Tongue (tissue), 2 donors: Measurements from ENCODE around the gene CFAP161. TPM values are rescaled to one million over a fixed set of nuclear protein-coding genes. Genes with fewer than 3 reads are reported as not detected.
"Not testable (repeated sequence)": the region's sequence is repeated elsewhere in the genome, so short reads cannot be mapped to it uniquely, and the experiment has no call there.

Experiments
- DNase-seq: peaks from one replicate; pipeline ENCODE4 v3.0.0-alpha.2; 2015
- total RNA-seq: library from RNA; depleted of rRNA; stranded (reverse); fragments of >200 nt; gene quantifications from one replicate; pipeline ENCODE4 v1.2.3, GENCODE V29; 2014

Gene CFAP161
- total RNA-seq, 1 donor from 2014 or later: 0.21 TPM

DNA sequence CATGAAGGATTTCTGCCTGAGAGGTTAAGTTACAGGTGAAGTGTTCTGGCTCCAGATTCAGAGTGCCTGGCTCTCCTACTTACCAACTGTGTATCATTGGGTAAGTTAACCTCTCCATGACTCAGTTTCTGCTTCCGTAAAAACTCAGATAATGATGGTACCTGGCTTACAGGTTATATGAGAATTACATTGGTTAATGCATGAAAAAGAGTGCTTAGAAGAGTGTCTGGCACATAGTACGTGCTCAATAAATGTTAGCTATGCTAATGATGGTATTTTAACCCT lies 23.8 kb downstream of the CFAP161 start:
- no peak for DNase-seq

DNA sequence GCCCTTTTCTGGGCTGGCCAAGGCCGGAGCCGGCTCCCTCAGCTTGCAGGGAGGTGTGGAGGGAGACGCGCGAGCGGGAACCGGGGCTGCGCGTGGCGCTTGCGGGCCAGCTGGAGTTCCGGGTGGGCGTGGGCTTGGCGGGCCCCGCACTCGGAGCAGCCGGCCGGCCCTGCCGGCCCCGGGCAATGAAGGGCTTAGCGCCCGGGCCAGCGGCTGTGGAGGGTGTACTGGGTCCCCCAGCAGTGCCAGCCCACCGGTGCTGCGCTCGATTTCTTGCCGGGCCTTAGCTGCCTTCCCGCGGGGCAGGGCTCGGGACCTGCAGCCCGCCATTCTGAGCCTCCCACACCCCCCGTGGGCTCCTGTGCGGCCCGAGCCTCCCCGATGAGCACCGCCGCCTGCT lies 24.5 kb downstream of the CFAP161 start:
- not testable (repeated sequence) for DNase-seq

DNA sequence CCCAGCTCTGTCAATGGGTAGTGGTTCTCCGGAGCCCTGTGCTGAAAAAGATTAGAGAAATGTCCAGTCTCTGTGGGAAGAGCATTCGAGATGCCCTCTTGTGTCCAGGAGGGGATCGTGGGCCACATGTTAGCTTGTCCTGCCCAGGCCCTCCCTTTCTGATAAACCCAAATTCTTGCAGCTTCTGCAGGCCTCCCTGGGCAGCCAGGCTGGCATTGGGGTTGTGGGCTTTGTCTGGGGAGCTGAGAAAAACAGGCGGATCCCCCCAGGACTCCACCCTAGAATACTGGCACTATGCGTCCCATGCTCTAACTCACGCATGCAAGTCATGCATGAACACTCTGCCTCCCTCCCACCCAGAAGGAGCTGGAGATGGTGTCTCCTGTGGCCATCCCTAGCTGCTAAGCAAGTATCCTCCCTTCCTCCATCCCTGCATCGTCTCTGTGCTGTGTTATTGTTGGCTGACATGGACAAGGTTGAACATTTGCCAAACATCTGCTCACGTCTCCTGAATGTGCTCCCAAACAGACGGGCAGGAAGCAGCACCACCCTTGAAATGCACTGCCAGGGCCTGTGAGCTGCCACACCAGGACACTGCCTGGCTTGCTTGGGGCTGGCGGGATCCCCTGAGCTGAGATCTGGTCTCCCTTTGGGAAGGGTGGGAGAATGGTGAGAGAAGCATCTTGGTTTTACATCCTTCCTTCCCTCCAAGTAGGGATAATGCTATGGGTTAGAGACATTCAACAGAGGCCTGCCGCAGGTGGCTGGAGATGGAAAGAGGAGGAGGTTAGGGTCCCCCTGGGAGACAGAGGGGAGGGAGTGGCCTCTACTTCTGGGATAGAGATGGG lies 26.5 kb downstream of the CFAP161 start:
- peak; percentile 95 for DNase-seq

DNA sequence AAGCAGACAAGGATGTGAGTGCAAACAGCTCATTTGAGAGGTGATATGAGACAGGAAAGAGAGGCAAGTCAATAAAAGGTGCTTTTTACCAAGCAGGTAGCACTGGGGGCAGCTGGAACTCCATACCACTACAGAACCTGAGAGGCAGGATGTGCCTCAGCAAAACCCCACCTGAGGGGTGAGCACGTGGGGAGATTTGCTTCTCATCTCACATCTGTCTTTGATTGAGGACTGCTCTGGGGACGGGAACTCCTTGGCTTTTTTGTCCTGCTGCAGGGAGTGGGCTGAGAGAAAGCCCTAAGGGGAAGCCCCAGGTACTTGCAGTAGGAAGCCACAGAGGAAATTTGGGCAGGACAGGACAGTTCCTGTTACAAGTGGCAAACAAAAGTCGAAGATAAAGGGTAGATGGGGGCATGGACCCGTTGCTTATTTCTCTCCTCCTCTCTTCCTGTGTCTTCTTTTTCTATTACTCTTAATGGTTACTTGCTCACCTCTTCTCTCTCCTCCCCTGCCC lies 27.1 kb downstream of the CFAP161 start:
- DNase-seq: no peak

DNA sequence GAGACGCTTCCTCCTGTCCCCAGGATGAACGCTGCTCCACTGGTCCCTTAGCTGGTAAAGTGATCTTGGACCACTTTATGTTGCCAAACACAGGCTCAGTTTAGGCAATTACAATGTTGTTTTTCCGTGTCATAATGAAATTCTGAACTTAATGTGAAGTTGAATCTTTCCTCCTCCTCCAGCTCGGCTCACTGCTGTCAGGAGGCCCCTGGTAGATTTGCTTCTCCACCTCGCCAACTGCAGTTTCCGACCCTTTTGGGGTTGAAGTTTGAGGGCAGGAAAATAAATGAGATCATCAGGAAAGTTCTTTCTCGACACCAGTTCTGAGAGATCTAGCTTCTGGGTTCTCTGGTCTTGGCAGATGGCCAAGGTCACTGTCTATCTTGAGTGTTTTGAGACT lies 27.8 kb downstream of the CFAP161 start:
- no peak for DNase-seq

DNA sequence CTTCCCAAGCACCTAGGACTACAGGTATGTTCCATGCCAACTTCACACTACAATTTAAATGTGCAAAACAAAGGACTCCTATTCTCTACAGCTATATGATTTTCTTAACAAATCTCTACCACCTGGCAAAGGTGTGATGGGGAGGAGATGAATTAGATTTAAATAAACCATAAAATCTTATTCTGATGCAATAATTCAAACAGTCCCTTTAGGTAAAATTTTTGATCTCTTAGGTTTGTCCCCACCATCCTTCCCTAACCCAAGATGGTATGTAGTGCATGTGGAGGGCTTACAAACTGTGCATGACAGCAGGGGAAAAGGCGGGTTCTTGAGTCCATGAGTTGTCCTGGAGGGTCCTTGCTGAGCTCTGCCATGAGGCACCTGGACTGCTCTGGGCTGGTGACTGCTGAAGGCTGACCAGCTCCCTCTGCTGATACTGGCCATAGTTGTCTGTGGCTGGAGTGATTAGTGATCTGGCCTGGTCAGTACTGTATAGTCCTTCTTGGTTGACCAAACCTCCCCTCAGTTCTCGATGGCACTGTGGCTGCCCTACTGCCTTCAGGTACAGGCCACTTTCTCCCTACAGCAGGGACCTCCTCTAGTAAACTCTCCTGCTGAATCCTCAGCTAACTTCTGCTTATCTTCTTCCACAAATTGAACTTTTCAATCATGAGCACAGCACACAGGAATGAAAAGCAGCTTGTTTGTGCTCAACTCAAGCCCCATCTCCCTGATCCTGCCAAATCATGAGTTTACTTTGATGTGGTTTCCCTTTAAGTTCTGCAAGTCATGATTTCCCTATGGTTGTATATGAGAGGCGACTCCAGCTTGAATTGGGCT lies 30.1 kb downstream of the CFAP161 start:
- no peak for DNase-seq

DNA sequence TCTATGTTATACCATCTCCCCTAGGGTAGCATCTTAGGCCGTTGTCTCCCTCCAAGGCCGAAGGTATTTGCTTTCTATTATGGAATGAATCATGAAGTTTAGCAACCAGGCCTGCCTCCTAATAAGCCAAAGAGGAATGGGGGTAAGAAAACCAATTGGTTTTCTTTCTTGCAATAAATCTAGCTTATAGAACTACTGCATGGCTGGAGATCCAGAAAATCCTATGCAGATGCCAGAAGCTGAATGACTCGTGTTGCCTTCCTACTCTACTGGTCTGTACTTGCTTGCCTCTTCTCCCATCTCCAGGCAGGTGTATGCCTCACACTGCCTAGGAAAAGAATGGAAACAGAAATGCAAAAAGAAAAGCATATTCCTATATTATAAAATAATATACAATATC lies 31.5 kb downstream of the CFAP161 start:
- DNase-seq: no peak

DNA sequence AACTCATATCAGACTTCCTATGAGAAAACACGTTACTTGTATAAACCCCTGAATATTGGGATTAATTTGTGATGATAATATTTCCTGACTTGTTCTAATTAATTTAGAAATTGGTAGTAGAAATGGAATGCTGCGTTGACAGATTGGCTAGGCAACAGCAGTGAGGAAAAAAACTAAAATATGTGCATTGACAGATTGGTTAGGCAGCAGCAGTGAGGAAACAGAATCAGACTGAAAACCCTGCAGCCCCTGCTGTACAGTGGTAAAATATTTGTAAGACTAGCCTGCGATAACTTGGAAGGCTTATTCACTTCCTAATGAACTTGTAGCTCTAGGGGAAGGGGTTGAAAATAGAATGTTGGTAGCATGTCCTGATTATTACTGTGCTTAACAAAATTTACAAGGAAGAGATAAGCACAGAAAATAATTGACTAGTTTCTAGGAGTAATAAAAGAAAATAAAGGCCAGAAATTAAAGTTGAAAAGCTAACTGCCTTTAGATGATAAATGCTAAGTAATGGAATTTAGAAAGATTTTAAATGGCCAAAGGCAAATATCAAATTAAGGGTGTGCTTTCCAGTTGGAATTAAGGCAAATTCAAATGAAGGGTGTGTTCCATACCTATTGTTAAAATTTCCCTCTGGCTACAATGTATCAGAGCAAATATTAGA lies 32.7 kb downstream of the CFAP161 start:
- no peak for DNase-seq

DNA sequence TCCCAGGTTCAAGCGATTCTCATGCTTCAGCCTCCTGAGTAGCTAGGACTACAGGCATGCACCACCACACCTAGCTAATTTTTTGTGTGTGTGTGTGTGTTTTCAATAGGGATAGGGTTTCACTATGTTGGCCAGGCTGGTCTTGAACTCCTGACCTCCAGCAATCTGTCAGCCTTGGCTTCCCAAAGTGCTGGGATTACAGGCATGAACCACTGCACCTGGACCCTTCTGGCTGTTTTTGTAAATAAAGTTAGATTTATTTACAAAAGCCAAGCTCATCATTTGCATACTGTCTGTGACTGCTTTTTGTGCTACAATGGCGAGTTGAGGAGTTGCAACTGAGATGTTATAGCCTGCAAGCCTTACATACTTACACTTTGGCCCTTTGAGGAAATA lies 34.1 kb downstream of the CFAP161 start:
- DNase-seq: no peak

DNA sequence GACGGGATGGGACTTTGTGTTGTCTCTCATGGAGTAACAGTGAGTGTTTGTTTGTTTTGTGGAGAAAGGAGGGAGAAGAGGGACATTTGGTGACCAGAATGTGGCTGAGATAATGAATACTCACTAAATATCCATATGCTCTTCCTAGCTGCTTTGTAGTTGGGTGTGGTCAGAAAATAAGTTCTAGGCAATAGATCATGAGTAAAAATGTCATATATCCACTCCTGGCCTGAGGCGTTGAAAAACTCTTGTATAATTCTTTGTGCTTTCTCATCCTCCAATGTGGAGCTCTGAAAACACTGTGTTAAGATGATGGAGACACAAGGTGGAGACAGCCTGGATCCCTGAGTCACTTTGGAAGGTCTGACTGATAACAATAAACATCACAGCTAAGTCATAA lies 34.6 kb downstream of the CFAP161 start:
- no peak for DNase-seq

DNA sequence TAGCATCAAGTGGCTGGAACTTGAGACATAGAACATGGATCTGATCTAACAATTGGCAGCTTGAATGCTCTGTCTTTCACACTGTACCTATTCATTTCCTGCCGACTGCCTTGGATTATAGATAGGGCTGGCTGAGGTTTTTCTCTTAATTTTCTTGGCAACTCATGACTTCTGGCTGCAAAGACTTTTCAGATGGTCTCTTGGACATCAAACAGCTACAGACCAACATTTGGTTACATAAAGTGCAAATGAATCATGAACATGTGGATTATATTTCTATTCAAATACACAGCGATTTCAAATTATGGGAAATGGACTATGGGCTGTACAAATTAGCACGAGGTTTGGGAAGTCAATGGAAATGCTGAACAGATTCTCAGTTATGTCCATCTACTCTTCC lies 36.4 kb downstream of the CFAP161 start:
- DNase-seq: peak; percentile 72

DNA sequence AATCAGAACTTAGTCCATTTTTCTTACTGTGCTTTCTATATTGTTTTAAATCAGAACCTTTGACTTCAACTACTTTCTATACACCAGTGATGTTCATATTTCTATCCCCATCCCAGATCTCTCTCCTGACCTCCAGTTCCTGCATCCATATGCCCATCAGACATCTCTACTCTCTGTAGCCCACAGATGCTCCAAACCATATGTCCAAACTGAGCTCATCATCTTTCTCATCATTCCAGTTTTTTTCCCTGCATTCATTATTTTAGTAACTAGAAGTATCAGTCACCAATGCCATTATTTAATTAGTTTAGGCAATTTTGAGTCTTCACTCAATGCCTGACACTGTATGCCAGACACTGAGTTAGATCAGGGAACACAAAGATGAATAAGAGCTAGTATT lies 37.2 kb downstream of the CFAP161 start:
- no peak for DNase-seq

DNA sequence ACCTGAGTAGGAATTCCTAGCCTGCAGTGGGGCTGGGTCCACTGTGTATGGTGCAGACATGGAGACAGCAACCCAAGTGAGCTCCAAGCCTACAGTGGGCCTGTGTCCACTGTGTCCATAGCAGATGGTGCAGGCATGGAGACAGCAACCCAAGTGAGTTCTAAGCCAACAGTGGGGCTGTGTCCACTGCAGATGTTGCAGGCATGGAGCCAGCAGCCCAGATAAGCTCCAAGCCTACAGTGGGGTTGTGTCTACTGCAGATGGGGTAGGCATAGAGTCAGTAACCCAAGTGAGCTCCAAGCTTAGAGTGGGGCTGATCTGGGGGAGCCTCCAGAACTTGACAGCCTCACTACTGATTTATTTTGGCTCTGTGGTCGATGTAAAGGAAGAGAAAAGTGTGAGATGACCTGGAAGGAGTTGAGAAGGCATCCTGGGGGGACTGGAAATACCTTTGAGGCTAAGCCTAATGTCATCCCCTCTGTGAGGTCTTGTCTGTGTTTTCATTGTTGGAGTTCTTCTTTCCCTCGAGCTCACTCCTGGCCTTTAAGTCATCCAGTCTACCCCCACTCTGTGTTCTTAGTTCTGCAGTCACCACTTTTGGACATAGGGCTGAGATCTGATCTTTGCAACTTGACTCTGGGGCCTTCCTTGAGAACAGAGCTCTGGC lies 40.2 kb downstream of the CFAP161 start:
- peak; percentile 40 for DNase-seq

DNA sequence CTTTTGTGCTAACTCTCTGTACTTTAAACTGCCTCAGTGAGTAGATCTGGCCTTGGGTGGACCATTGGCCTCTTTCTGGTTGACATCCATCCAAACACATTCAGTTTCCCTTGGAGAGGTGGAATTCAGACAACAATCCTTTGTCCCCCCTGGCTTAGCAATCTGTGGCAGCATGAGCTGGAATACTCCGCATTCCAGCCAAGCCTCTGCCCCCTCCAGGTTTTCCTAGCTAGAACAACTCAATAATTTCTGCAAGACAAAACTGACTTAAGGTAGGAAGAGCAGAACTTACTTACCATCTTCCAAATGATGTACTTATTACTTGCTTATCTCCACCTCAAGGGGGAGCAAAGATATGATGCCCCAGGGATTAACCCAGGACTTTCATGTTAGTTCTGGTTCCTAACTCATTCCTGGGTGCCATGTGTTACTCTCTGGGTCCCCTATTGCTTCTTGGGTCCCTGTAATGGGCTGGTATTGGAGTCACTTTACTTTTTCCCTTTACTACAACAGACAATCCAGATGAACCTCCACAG lies 40.8 kb downstream of the CFAP161 start:
- no peak for DNase-seq

DNA sequence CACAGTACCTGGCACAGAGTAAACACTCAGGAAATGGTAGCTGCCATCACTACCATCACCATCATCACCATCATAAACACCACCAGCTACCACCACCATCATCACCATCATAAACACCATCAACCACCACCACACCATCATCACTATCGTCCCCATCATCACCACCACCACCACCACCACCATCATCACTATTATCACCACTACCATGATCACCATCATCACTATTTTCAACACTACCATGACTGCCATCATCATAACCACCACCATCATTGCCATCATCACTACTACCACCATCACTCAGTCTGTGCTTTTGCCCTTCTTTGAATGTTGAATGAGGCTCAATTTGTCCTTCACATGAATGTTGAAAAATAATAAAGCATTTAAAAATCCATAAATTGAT lies 41.4 kb downstream of the CFAP161 start:
- no peak for DNase-seq

DNA sequence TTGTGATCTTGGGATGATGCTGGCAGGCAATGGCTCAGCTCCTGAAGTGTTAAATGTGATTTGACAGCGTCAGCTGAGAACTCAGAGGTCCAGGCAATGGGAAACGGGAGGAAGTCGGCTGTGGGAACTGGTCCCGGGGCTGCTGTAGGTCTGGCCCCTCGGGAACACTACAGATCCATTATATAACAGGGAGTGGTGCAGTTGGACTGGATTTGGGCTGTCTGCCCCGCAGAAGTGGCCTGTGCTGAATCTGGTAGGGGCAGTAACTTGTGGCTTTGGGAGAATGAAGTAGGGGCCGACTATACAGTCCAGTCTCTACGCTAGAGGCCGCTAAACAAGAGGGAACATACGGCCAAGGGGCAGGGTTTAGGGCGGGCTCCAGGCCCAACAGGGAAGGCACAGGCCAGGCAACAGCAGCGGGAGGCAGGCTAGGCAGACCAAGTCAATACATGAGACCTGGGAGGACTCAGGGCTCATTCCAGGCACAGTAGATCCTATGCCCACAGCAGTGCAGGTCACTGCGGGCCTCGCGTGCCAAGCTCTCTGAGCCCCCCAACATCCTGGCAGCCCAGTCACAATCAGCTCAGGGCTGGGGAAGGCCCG lies 42.3 kb downstream of the CFAP161 start:
- DNase-seq: peak; percentile 66

DNA sequence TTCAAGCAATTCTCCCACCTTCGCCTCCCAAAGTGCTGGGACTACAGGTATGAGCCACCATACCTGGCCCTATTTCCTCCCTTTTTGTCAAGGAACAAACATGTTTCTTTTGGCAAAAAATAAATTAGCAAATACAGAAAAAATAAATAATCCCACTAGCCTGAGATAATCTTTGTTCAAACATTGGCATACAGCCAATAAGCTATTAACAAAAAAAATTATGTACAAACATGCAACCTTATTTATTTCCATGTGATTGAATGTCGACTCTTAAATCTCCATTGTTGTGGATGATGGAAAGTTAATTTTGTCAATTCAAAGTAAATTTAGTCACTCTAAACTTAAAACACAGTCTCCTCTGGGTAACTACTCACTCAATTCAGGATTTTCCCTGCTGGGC lies 44.3 kb downstream of the CFAP161 start:
- DNase-seq: no peak

DNA sequence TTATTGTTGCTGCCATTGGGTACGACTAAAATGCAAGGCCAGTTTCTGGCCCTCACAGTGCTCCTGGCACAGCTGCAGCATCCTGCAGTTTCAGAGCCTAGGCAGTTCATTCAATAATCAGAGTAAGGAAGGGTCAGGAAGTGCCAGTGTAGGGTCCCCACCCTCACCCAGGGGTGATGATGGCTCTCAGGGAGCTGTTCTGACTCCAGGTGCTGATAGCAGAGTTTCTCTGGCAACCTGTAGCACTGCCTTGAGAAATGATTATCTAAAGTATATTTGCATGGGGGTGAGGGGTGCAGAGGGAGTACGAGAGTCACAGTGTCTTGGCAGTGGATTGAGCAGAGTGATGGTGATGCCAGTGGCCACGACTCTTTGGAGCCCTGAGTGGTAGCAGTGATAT lies 47.1 kb downstream of the CFAP161 start:
- no peak for DNase-seq

DNA sequence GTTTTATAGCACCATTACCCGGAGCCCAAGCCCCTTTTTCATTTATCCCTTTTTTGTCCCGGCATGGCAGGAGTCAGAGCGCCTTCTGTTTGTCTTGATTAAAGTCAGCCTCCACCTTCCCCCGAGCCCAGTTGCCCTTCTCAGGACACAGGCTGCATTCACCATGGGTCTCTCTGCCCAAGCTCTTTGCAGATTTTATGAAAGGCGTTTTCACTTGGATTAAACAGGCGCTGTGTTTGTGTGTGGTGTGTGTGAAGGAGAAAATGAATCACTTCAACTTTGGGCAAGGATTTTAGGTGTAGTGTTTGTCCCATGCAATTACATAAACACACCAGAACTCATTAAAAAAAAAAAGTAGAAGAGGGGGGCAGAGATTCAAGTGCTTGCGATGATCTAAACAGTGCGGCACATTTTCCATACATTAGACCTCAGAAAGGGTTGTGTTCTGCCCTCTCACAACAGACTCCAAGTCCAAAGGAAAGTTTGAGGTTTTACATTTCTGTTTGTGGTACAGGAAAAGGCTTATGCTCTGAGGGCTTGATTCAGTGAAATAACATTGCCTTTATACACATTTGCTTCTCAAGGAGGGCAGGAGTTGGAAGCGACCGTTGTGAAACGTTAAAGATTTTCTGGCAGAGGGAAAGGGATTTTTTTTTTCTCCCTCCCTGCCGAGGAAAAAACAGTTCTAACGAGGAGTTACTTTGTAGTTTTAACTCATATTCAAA lies 48.1 kb downstream of the CFAP161 start:
- DNase-seq: peak; percentile 64

DNA sequence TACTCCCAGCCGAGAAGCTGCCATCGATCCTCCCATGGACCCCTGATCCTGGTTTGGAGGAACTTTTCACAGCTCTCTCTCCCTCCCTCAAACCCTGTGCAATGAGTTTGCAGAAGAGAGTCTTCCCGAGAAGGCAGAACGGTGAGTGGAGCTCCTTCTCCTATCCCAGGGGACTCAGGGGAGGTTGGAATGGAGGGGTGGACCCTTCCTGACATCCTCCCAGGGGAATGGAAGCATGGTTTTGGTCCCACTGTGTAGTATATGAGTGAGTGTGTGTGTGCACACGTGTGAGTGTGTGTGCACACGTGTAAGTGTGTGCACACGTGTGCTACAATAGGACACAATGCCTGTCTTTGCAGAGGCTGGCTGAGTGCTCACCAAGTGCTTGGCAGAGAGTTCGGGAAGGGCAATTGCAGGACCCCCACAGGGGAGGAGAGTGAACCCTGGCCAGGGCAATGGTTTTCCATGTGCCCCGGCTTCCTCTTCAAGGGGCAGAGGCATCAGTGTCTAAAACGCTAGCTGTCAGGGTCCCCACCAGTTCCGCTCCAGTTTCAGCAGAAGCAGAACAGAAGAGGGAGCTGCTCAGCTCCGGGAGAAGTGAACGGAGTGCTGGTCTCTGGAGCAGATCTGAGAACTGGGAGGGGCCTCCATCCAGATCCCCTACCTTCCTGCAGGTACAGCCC lies 48.8 kb downstream of the CFAP161 start:
- peak; percentile 19 for DNase-seq

DNA sequence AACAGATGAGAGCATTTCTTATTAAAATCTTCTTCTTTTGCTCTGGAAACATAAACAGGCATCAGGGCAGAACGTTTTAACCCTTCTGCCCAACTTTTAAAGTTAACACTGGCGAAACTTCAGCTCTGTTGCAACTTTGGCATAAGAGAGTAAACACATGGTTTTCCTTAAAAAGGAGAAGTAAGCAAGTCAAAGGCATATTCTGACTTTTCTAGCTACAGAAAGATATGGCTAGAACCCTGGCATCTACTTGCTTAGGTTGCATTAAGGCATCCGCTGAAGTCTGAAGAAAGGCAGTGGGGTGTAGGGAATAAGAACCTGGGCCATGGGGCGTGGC lies 49.3 kb downstream of the CFAP161 start:
- DNase-seq: no peak
